T-helper 1 cell treated with Interleukin-12 subunit alpha and Interleukin-12 subunit beta and Interleukin-4 antibody, amounts not matched to agents 30 μg/mL and 1 μg/mL, for 36 hours (primary cell): ENCODE results near the gene RNASE1.
"Not testable (repeated sequence)": the region's sequence is repeated elsewhere in the genome, so short reads cannot be mapped to it uniquely, and the experiment has no call there.

Source experiments
- H3K27ac Mint-ChIP-seq: one replicate; pipeline ENCODE4 v1.8.0; 2021; ENCODE audit warnings: mild to moderate bottlenecking, mixed read lengths
- H3K27me3 Mint-ChIP-seq: one replicate; pipeline ENCODE4 v1.8.0; 2021; ENCODE audit warnings: low read depth, mixed read lengths
- H3K36me3 Mint-ChIP-seq: one replicate; pipeline ENCODE4 v1.8.0; 2021; ENCODE audit warnings: low read depth, mixed read lengths
- H3K4me1 Mint-ChIP-seq: one replicate; pipeline ENCODE4 v1.8.0; 2021; ENCODE audit warnings: low read depth, mixed read lengths
- H3K4me3 Mint-ChIP-seq: one replicate; pipeline ENCODE4 v1.8.0; 2021; ENCODE audit warnings: mild to moderate bottlenecking, moderate library complexity, mixed read lengths
- H3K9me3 Mint-ChIP-seq: one replicate; pipeline ENCODE4 v1.8.0; 2021; ENCODE audit warnings: mixed read lengths

RNASE1 gene

DNA sequence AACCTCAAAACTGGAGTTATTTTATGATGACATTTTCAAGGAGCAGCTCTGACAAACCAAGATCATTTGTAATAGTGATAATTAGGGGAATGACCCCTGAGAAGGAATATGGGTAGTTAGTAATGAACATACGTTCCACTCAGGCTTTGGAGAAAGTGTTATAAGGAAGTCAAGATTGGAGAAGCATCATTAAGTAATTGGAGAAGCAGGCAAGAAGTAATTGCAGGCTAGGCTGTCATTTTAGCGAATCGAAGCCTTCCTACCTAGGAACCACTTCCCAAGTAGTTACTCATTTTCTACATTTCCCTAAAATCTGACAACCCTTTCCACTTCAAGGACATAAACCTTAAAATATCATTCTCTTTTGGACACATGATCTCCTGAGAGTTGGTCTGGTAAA, 33.2 kb downstream of the RNASE1 start:
- Mint-ChIP-seq H3K36me3 (no peaks in the 10 kb centered on the region), H3K4me3 (no peak overlapping the region), H3K9me3 (no peaks in the 10 kb centered on the region), H3K27me3 (peaks cover 9% of the 10 kb centered on the region), H3K27ac (no peak overlapping the region), H3K4me1 (no peaks in the 10 kb centered on the region)

DNA sequence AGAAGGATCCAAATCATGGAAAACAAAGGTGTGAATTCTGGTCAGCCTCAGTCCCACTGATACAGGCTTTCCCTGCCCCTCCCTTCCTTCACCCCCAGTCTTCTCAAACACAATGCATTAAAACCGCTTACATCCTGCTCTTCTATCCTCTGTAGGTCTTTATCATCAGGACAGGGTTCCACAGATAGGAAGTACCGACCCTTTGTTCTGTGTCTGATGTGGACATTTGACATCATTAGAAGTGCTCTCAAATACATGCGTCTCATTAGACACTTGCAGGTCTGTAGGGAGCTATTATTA, 34.1 kb downstream of the RNASE1 start:
- H3K27me3 Mint-ChIP-seq, result peaks cover 9% of the 10 kb centered on the region
- no peaks in the 10 kb centered on the region for H3K36me3 Mint-ChIP-seq
- H3K9me3 Mint-ChIP-seq, result no peaks in the 10 kb centered on the region
- no peak overlapping the region for H3K4me3 Mint-ChIP-seq
- H3K27ac Mint-ChIP-seq, result no peak overlapping the region
- no peaks in the 10 kb centered on the region for H3K4me1 Mint-ChIP-seq

DNA sequence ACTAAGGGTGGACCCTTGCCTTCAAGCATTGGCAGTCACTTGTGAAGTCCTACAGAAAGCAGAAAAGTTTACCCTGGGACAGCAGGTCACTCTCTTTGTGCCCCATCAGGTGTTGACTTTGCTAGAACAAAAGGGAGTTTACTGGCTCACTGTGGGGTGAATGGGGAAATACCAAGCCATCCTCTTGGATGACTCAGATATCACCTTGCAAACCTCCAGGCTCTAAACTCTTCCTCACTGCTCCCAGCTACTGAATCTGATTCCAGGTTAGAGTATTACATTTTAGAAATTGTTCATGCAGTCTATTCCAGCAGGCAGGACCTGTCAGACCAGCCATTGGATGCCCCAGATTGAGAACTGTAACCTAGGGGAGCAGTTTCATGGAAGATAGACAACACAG, 41.7 kb downstream of the RNASE1 start:
- Mint-ChIP-seq H3K4me1 (peaks cover 3% of the 10 kb centered on the region), H3K27me3 (peaks cover 2% of the 10 kb centered on the region), H3K4me3 (no peak overlapping the region), H3K9me3 (no peaks in the 10 kb centered on the region), H3K27ac (no peak overlapping the region), H3K36me3 (no peaks in the 10 kb centered on the region)

DNA sequence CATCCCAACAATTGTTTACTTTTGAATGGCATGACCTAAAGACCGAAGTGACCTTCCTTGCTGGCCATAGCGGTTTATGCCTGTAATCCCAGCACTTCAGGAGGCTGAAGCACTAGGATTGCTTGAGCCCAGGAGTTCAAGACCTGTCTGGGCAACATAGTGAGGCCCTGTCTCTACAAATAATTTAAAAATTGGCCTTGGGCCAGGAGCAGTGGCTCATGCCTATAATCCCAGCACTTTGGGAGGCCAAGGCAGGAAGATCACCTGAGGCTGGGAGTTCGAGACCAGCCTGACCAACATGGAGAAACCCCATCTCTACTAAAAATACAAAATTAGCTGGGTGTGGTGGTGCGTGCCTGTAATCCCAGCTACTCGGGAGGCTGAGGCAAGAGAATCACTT, 43.2 kb downstream of the RNASE1 start:
- not testable (repeated sequence) for H3K27me3 Mint-ChIP-seq, H3K9me3 Mint-ChIP-seq, H3K27ac Mint-ChIP-seq, H3K36me3 Mint-ChIP-seq, H3K4me3 Mint-ChIP-seq, H3K4me1 Mint-ChIP-seq

DNA sequence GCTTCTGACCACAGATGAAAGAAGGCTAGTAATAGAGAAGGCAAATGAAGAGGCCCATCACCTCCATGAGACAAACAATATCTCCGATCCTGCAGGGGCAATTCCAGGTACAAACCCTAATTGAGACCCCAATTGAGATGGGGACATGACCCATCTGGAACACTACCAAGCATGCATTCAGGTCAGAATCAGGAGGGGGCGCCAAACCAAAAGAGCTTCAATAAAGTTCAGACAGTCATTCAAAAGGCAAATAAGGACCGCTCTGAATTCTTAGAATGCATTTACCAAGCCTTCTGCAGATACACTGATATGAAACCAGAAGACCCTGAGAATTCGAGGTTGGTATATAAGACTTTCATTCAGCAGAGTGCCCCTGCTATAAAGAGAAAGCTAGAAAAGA, 44.7 kb downstream of the RNASE1 start:
- no peak overlapping the region for H3K27ac Mint-ChIP-seq
- no peaks in the 10 kb centered on the region for H3K36me3 Mint-ChIP-seq
- H3K9me3 Mint-ChIP-seq, result peaks cover 5% of the 10 kb centered on the region
- H3K4me3 Mint-ChIP-seq, result no peak overlapping the region
- peaks cover 3% of the 10 kb centered on the region for H3K4me1 Mint-ChIP-seq
- H3K27me3 Mint-ChIP-seq, result no peaks in the 10 kb centered on the region

DNA sequence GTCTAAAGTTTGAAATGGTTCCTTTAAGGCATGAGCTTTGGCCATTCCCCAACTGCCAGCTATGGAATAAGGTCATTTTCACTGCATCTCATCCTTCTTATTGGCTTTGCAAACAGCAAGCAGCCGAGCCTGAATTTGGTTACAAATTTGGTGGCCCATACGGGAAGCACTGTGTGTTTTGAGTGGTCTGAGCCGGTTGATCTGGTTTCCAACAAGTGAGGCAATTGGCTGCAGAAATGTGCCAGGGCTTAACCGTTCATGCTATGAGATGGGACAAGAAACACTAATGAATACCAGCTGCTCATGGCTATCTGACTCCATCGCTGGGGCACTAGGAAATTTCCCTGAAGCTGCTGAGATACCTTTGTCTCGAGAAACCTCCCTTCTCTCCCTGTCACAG, 47.6 kb downstream of the RNASE1 start:
- peaks cover 22% of the 10 kb centered on the region for H3K9me3 Mint-ChIP-seq
- H3K27me3 Mint-ChIP-seq, result peaks cover 6% of the 10 kb centered on the region
- H3K27ac Mint-ChIP-seq, result no peak overlapping the region
- H3K4me3 Mint-ChIP-seq, result no peak overlapping the region
- peaks cover 3% of the 10 kb centered on the region for H3K4me1 Mint-ChIP-seq
- peaks cover 2% of the 10 kb centered on the region for H3K36me3 Mint-ChIP-seq

DNA sequence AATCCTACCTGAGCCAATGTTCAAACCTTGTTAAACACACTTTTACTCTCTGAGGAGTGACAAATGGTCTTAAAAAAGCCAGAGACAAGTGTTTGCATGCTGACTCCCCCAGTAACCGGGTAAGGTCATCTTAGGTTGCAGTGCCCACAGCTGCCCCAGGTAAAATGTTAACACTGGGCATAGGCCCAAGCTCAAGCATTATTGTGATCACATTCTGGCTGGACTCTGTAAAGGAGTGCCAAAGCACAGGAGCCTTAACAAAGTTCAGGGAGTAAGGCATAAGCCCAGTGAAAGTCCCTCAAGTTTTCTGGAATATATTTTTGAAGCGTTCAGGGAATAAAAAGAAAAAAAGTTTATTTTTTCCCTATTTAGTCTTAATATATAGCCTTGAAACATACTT, 48.3 kb downstream of the RNASE1 start:
- H3K4me3 Mint-ChIP-seq, result no peak overlapping the region
- peaks cover 3% of the 10 kb centered on the region for H3K4me1 Mint-ChIP-seq
- H3K27me3 Mint-ChIP-seq, result peaks cover 7% of the 10 kb centered on the region
- no peak overlapping the region for H3K27ac Mint-ChIP-seq
- peaks cover 2% of the 10 kb centered on the region for H3K36me3 Mint-ChIP-seq
- peaks cover 22% of the 10 kb centered on the region for H3K9me3 Mint-ChIP-seq

DNA sequence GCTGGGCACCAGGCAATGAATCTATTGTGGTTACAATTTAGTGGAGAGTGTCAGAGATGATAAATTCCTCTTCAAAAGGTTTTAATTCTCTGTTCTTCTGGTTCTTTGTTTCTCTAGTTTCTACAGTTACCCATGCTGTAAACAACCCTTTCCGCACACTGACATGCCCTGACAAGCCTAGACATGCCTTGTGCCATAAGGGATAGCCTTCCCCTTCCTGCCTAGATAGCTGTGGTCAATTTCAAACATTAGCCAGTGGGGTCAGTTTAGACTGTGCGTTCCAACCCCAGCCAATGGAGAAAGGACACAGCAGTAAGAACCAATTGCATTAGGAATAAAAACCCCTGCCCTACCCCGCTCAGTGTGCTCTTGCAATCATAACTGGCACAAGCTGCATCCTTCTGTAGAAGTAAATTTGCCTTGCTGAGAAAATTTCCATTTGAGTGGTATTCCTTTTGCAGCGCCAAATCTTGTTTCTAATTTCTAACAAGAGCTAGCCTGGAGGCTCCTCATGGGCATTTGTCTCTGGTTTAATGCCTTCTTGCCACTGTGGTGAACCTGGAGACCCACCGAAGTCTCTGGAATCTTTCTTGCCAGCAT, 50.6 kb downstream of the RNASE1 start:
- Mint-ChIP-seq H3K36me3 (peaks cover 2% of the 10 kb centered on the region), H3K9me3 (peaks cover 22% of the 10 kb centered on the region), H3K27ac (no peak overlapping the region), H3K4me1 (no peaks in the 10 kb centered on the region), H3K4me3 (no peak overlapping the region), H3K27me3 (peaks cover 7% of the 10 kb centered on the region)
